Frontal cortex (tissue), 4 donors: ENCODE data around the gene C1orf52. TPM values are rescaled to one million over a fixed set of nuclear protein-coding genes. Genes with fewer than 3 reads are reported as not detected.

ENCODE experiments used
- DNase-seq, 2 donors: peaks; one replicate each; pipeline ENCODE4 v3.0.0; 2012; ENCODE audit warnings: low spot score in 2 of 2
- FAIRE-seq: peaks from 2 replicates; lab custom pipeline; 2012; peaks lifted over from hg19 to GRCh38; lab: Jason Lieb, UNC
- total RNA-seq: library from RNA; depleted of rRNA; stranded (reverse); fragments of >200 nt; gene quantifications from one replicate; pipeline ENCODE4 v1.2.3, GENCODE V29; 2014
- donor health status: control.
- donor health status: control.
- donor health status: control.

C1orf52 gene
- total RNA-seq, 1 donor from 2014 or later = 27.7 TPM

GRCh38 chr1:85240643-85241042 is 18.8 kb downstream of the C1orf52 start:
- no peak for DNase-seq
- no peak for FAIRE-seq

- DNase-seq (peak in 1 of 2 donors; percentile 10), FAIRE-seq (no peak)
These were observed 19.3 kb downstream of the C1orf52 start for GRCh38 chr1:85240174-85240601.

- FAIRE-seq = no peak
These were observed 21.8 kb downstream of the C1orf52 start for GRCh38 chr1:85237613-85238012.

GRCh38 chr1:85230305-85230977 is 29.0 kb downstream of the C1orf52 start:
- DNase-seq = no peak

More at GRCh38 chr1:85237613-85238012, 21.8 kb downstream of the C1orf52 start:
- DNase-seq = no peak

GRCh38 chr1:85229574-85230097 is 29.8 kb downstream of the C1orf52 start:
- FAIRE-seq (no peak), DNase-seq (no peak)

More at GRCh38 chr1:85230305-85230977, 29.0 kb downstream of the C1orf52 start:
- FAIRE-seq = no peak

- no peak for FAIRE-seq
- DNase-seq = no peak
These were observed 30.5 kb downstream of the C1orf52 start for GRCh38 chr1:85228972-85229371.

GRCh38 chr1:85225624-85226380 is 33.7 kb downstream of the C1orf52 start:
- FAIRE-seq (no peak), DNase-seq (no peak)

- FAIRE-seq = no peak
- no peak for DNase-seq
These were observed 34.5 kb downstream of the C1orf52 start for GRCh38 chr1:85224734-85225623.

- DNase-seq = no peak
- FAIRE-seq = no peak
These were observed 35.2 kb downstream of the C1orf52 start for GRCh38 chr1:85224295-85224694.

- no peak for DNase-seq
- no peak for FAIRE-seq
These were observed 36.1 kb downstream of the C1orf52 start for GRCh38 chr1:85223334-85223733.

GRCh38 chr1:85220756-85221201 is 38.7 kb downstream of the C1orf52 start:
- FAIRE-seq = no peak
- no peak for DNase-seq

GRCh38 chr1:85219853-85220610 is 39.4 kb downstream of the C1orf52 start:
- FAIRE-seq (no peak), DNase-seq (no peak)

GRCh38 chr1:85216697-85217096 is 42.8 kb downstream of the C1orf52 start:
- DNase-seq = no peak
- no peak for FAIRE-seq

GRCh38 chr1:85214654-85215053 is 44.8 kb downstream of the C1orf52 start:
- no peak for FAIRE-seq

GRCh38 chr1:85208488-85208887 is 51.0 kb downstream of the C1orf52 start:
- no peak for FAIRE-seq
- no peak for DNase-seq

More at GRCh38 chr1:85214654-85215053, 44.8 kb downstream of the C1orf52 start:
- no peak for DNase-seq

- DNase-seq (no peak), FAIRE-seq (no peak)
These were observed 55.8 kb downstream of the C1orf52 start for GRCh38 chr1:85203573-85204171.

GRCh38 chr1:85202864-85203255 is 56.6 kb downstream of the C1orf52 start:
- DNase-seq (no peak), FAIRE-seq (no peak)

- DNase-seq (no peak), FAIRE-seq (no peak)
These were observed 57.2 kb downstream of the C1orf52 start for GRCh38 chr1:85202092-85202863.
